ENCODE measurements around the gene RAD51AP2.
"Not testable (repeated sequence)": the region's sequence is repeated elsewhere in the genome, so short reads cannot be mapped to it uniquely, and the experiment has no call there.

Gene RAD51AP2

GRCh38 chr2:17515652-17516051, 2.6 kb downstream of the RAD51AP2 start:
- H3K9me3 Mint-ChIP-seq: no peaks in the 10 kb centered on the region
- H3K4me3 Mint-ChIP-seq: no peak overlapping the region
- no peak for TF ChIP-seq CTCF (IDR thresholded peaks at IDR 0.05)
- peaks cover 27% of the 10 kb centered on the region for H3K4me1 Mint-ChIP-seq
- no peak for DNase-seq
- no peaks in the 10 kb centered on the region for H3K27me3 Mint-ChIP-seq (ENCODE audit: low read depth, poor library complexity)
- H3K36me3 Mint-ChIP-seq (ENCODE audit: low read depth): no peaks in the 10 kb centered on the region
- H3K27ac Mint-ChIP-seq: no peak overlapping the region

- Mint-ChIP-seq H3K36me3 (ENCODE audit: low read depth) (no peaks in the 10 kb centered on the region), H3K27ac (no peak overlapping the region), H3K4me3 (no peak overlapping the region), H3K9me3 (no peaks in the 10 kb centered on the region), H3K27me3 (ENCODE audit: low read depth, poor library complexity) (peaks cover 7% of the 10 kb centered on the region), H3K4me1 (no peaks in the 10 kb centered on the region)
- no peak for TF ChIP-seq CTCF (IDR thresholded peaks at IDR 0.05)
- DNase-seq: no peak
Measured at GRCh38 chr2:17506736-17507616, 11.3 kb downstream of the RAD51AP2 start.

GRCh38 chr2:17497718-17498117, 20.5 kb downstream of the RAD51AP2 start:
- Mint-ChIP-seq H3K9me3 (no peaks in the 10 kb centered on the region), H3K36me3 (ENCODE audit: low read depth) (no peaks in the 10 kb centered on the region), H3K27ac (no peak overlapping the region), H3K4me1 (no peaks in the 10 kb centered on the region), H3K27me3 (ENCODE audit: low read depth, poor library complexity) (no peaks in the 10 kb centered on the region), H3K4me3 (no peak overlapping the region)
- TF ChIP-seq CTCF (IDR thresholded peaks at IDR 0.05): no peak
- DNase-seq: no peak

- Mint-ChIP-seq H3K9me3 (no peaks in the 10 kb centered on the region), H3K27me3 (ENCODE audit: low read depth, poor library complexity) (no peaks in the 10 kb centered on the region), H3K4me3 (no peak overlapping the region), H3K27ac (no peak overlapping the region), H3K36me3 (ENCODE audit: low read depth) (no peaks in the 10 kb centered on the region), H3K4me1 (no peaks in the 10 kb centered on the region)
- DNase-seq: no peak
- TF ChIP-seq CTCF (IDR thresholded peaks at IDR 0.05): no peak
Measured at GRCh38 chr2:17495590-17495989, 22.6 kb downstream of the RAD51AP2 start.

- H3K27me3 Mint-ChIP-seq (ENCODE audit: low read depth, poor library complexity); H3K4me1 Mint-ChIP-seq; H3K4me3 Mint-ChIP-seq; DNase-seq; H3K36me3 Mint-ChIP-seq (ENCODE audit: low read depth); H3K9me3 Mint-ChIP-seq; H3K27ac Mint-ChIP-seq: not testable (repeated sequence)
Measured at GRCh38 chr2:17490165-17490564, 28.1 kb downstream of the RAD51AP2 start.

- not testable (repeated sequence) for H3K27ac Mint-ChIP-seq; H3K36me3 Mint-ChIP-seq (ENCODE audit: low read depth); H3K9me3 Mint-ChIP-seq; H3K27me3 Mint-ChIP-seq (ENCODE audit: low read depth, poor library complexity); H3K4me3 Mint-ChIP-seq; H3K4me1 Mint-ChIP-seq; DNase-seq
Measured at GRCh38 chr2:17488610-17489009, 29.6 kb downstream of the RAD51AP2 start.

GRCh38 chr2:17483496-17483895, 34.7 kb downstream of the RAD51AP2 start:
- Mint-ChIP-seq H3K36me3 (ENCODE audit: low read depth) (no peaks in the 10 kb centered on the region), H3K4me3 (no peak overlapping the region), H3K4me1 (no peaks in the 10 kb centered on the region), H3K9me3 (no peaks in the 10 kb centered on the region), H3K27ac (no peak overlapping the region), H3K27me3 (ENCODE audit: low read depth, poor library complexity) (no peaks in the 10 kb centered on the region)
- TF ChIP-seq CTCF (IDR thresholded peaks at IDR 0.05): no peak
- no peak for DNase-seq

Data from nephron progenitor cell (in vitro differentiated cells).